Lung (tissue), 12 donors: ENCODE results near the gene ATP13A1. TPM values are rescaled to one million over a fixed set of nuclear protein-coding genes. Genes with fewer than 3 reads are reported as not detected.

Source experiments
- ATAC-seq: fragments of 200-7000 bp; cut with Tn5 transposase; one replicate; pipeline ENCODE4 v1.9.1; 2020; ENCODE audit warnings: moderate number of reproducible peaks; ENCODE audit not compliant: insufficient read depth, low FRiP score
- DNase-seq, 3 donors: peaks; one replicate each; pipeline ENCODE4 v3.0.0-alpha.2; 2013 to 2017
- H3K27ac ChIP-seq, 2 donors: one replicate each; pipeline ENCODE4 v1.5.1; 2013; ENCODE audit warnings: mild to moderate bottlenecking in 2 of 2, moderate library complexity in 2 of 2, control low read depth in 1 of 2, inconsistent platforms in 1 of 2, low read depth in 1 of 2, low read length in 1 of 2
- H3K27me3 ChIP-seq, 3 donors: one replicate each; pipeline ENCODE4 v1.5.1; 2013; ENCODE audit warnings: low read length in 2 of 3; ENCODE audit not compliant: control insufficient read depth in 3 of 3, insufficient read depth in 3 of 3
- H3K36me3 ChIP-seq, 4 donors: one replicate each; pipeline ENCODE4 v1.5.1; 2013; ENCODE audit warnings: low read length in 4 of 4, mild to moderate bottlenecking in 1 of 4, moderate library complexity in 1 of 4; ENCODE audit not compliant: control insufficient read depth in 4 of 4, insufficient read depth in 4 of 4
- H3K4me1 ChIP-seq, 5 donors: one replicate each; pipeline ENCODE4 v1.5.1; 2013; ENCODE audit warnings: low read length in 5 of 5, mild to moderate bottlenecking in 2 of 5, moderate library complexity in 1 of 5; ENCODE audit not compliant: control insufficient read depth in 5 of 5, insufficient read depth in 5 of 5
- H3K4me3 ChIP-seq: one replicate; pipeline ENCODE4 v1.5.1; 2013; ENCODE audit warnings: mild to moderate bottlenecking, control low read depth, moderate library complexity
- H3K9ac ChIP-seq, 2 donors: one replicate each; pipeline ENCODE4 v1.5.1; 2013; ENCODE audit warnings: low read length in 2 of 2, control low read depth in 1 of 2; ENCODE audit not compliant: insufficient read depth in 1 of 2
- H3K9me3 ChIP-seq, 4 donors: one replicate each; pipeline ENCODE4 v1.5.1; 2013; ENCODE audit warnings: low read length in 3 of 4, mild to moderate bottlenecking in 1 of 4, moderate library complexity in 1 of 4; ENCODE audit not compliant: control insufficient read depth in 4 of 4, insufficient read depth in 3 of 4
- WGBS, 2 donors: extraction: QIAGEN DNeasy Blood & Tissue Kit; methylation state at CpG; one replicate each; pipeline ENCODE4 v1.1.7; 2013; 5-methylcytosine and 5-hydroxymethylcytosine counted together
- polyA plus RNA-seq, 2 donors: library from polyadenylated mRNA; stranded (reverse); fragments of 200-250 nt; gene quantifications; one replicate each; pipeline ENCODE4 v1.2.1, GENCODE V29; 2013
- total RNA-seq, 2 donors: library from RNA; depleted of rRNA in 1 of 2; stranded (reverse); fragments of >200 nt in 1 of 2; gene quantifications; one replicate each; pipeline ENCODE4 v1.2.1, GENCODE V29; 2014 to 2021
- TF ChIP-seq, protein P1 (sequence below): IDR thresholded peaks from 2 replicates; pipeline ENCODE4 v1.5.1; 2012; ENCODE audit warnings: mild to moderate bottlenecking; ENCODE audit errors: control extremely low read depth, extremely low read depth
- donor health status: control.
- donor health status: control.
- donor health status: Bipolar disorder and iron deficiency.
- donor health status: healthy.
- donor health status: DM: yes; HTN: yes; CAD: no.

The ATP13A1 gene
- total and polyA plus RNA-seq, 4 donors = 35.7 to 70.4 (median 41.6) TPM

DNA sequence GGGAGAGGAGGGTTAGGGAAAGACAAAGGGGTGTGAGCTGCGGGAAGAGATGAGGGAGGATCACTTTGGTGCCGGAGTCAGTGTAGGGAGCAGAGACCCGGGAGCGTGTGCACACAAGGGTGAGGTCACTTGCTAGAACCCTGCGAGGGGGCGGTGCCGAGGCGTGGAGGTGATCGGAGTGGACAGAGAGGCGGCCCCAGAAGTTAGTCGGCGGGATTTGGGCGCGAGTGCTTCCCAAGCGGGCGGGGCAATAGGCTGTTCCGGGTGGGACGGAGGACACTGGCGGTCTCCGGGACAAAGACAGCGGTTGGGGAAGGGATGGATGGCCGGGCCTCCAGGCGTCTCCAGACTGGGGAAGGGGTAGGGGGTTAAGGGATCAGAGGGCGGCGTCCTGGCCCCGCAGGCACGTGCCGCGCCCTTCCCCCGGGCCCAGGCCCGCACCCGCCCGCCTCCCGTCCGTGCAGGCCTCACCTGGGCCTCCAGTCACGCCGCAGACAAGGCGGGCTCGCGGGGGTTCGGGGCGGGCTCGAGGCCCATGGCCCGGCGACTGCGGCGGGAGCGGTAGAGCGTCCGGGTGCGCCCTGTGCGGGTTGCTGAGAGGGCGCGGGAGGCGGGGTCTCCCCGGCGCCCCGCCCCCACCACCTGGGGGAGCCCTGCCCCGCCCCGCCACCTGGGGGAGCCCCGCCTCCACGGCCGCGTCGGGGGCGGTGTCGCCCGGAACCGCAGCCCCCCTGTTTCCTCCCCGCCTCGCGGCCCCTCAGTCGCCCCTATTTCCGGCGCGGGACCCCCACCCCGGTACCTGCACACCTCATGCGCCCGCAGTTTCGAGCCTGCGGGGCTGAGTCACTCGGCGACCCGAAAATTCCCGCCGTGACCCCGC is 35.6 kb downstream of the ATP13A1 start, which contains the start of gene LPAR2:
TSS of gene LPAR2 (minus strand) at position 600 of the 880 bp plus-strand sequence. CDS start 945 bp downstream, outside the sequence.
- DNase-seq (peak; percentile 63 to 78 (median 76)), ATAC-seq (peak; percentile 89)
- H3K9me3 ChIP-seq = no peaks in the 10 kb centered on the region
- H3K9ac ChIP-seq = peak within 1 kb of the TSS; percentile 32 to 39
- H3K4me3 ChIP-seq = peak within 1 kb of the TSS; percentile 49
- peaks cover 0 to 12% (median 0%) of the 10 kb centered on the region in 5 donors for H3K4me1 ChIP-seq
- 1 to 2% methylated on average over 46 to 87 of the region's 87 CpGs for WGBS, 2 donors
- TF ChIP-seq, protein P1, sequence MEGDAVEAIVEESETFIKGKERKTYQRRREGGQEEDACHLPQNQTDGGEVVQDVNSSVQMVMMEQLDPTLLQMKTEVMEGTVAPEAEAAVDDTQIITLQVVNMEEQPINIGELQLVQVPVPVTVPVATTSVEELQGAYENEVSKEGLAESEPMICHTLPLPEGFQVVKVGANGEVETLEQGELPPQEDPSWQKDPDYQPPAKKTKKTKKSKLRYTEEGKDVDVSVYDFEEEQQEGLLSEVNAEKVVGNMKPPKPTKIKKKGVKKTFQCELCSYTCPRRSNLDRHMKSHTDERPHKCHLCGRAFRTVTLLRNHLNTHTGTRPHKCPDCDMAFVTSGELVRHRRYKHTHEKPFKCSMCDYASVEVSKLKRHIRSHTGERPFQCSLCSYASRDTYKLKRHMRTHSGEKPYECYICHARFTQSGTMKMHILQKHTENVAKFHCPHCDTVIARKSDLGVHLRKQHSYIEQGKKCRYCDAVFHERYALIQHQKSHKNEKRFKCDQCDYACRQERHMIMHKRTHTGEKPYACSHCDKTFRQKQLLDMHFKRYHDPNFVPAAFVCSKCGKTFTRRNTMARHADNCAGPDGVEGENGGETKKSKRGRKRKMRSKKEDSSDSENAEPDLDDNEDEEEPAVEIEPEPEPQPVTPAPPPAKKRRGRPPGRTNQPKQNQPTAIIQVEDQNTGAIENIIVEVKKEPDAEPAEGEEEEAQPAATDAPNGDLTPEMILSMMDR = no peak
- H3K27me3 ChIP-seq = no peaks in the 10 kb centered on the region
- H3K27ac ChIP-seq = peak within 1 kb of the TSS in 1 of 2 donors; percentile 49
- peaks cover 0 to 5% (median 3%) of the 10 kb centered on the region in 4 donors for H3K36me3 ChIP-seq

DNA sequence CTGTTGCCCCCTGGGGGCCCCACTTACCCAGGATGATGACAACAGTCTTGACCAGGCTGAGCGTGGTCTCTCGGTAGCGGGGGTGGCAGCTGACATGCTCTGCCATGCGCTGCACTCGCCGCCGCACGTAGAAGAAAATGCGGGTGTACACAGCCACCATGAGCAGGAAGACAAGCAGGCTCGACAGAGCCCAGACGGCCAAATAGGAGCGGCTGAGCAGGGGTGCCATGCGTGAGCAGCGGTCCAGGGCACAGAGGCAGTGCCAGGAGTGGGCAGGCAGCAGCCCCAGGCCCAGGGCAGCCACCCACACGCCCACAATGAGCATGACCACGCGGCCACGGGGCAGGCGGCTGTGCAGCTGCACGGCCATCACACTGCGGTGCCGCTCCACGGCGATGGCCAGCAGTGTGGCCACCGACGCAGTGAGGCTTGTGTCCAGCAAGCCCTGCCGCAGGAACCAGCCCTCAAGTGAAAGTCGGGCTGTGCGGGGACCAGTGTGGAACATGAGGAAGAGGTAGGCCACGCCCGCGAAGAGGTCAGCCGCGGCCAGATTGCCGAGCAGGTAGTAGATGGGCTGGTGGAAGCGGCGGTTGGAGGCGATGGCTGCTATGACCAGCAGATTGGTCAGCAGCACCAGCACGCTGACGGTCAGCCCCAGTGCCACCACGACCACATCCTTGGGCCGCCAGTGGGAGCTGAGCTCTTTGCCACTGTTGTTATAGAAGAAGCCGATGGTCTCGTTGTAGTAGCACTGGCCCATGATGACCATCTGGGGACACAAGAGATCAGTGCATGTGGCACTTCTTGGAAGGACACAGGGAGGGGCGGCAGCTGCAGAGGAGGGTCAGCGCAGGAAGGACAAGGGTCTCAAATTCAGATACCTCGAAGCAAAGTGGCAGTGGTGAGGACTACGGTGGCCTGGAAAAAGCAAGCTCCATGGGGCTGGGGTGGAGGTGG is 36.7 kb downstream of the ATP13A1 start:
- H3K9ac ChIP-seq = peak overlapping the region; percentile 16 to 32

DNA sequence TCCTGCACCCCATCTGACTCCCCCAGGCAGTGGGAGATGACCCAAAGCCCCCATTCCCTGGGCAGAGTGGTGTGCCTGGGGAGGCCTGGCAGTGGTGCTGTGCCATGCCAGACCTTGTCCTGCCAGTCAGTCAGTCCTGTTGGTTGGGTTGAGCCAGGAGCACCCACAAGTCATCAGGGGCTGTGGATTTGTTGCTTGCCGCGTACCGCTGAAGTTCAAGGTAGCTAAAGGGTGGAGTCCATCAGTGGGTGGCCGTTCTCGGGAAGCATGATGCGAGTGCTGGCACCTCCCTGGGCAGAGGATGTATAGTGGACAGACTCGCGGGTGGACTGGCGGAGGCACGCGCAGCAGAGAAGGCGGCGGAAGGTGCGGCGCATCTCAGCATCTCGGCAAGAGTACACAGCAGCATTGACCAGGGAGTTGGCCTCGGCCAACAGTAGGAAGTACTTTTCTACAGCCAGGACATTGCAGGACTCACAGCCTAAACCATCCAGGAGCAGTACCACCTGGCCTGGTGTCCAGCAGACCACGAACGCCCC is 39.4 kb downstream of the ATP13A1 start:
- TF ChIP-seq, protein P1 = no peak
- H3K9me3 ChIP-seq = no peaks in the 10 kb centered on the region
- no peaks in the 10 kb centered on the region for H3K27me3 ChIP-seq
- no peak overlapping the region for H3K4me3 ChIP-seq
- H3K9ac ChIP-seq = no peak overlapping the region
- peaks cover 0 to 18% (median 4%) of the 10 kb centered on the region in 5 donors for H3K4me1 ChIP-seq
- H3K36me3 ChIP-seq = no peaks in the 10 kb centered on the region
- 95 to 96% methylated on average over 19 of the region's 19 CpGs for WGBS, 2 donors
- no peak for ATAC-seq
- no peak for DNase-seq
- no peak overlapping the region for H3K27ac ChIP-seq

More for the DNA sequence above, 36.7 kb downstream of the ATP13A1 start:
- no peak overlapping the region for H3K27ac ChIP-seq
- H3K4me3 ChIP-seq = no peak overlapping the region
- DNase-seq (no peak), ATAC-seq (no peak)
- no peaks in the 10 kb centered on the region for H3K27me3 ChIP-seq
- TF ChIP-seq, protein P1 = no peak
- H3K36me3 ChIP-seq = peaks cover 0 to 5% (median 0%) of the 10 kb centered on the region in 4 donors
- H3K9me3 ChIP-seq = no peaks in the 10 kb centered on the region
- H3K4me1 ChIP-seq = peaks cover 0 to 12% (median 0%) of the 10 kb centered on the region in 5 donors
- 93 to 94% methylated on average over 48 of the region's 48 CpGs for WGBS, 2 donors
